GM10266 (cell line): Measurements from ENCODE around the gene VSTM1.

Experiments
- DNase-seq: peaks from one replicate; pipeline ENCODE4 v3.0.0; 2012; ENCODE audit errors: extremely low spot score
- TF ChIP-seq, protein P1 (sequence below): IDR thresholded peaks from 2 replicates; pipeline ENCODE4 v1.5.1; 2012; ENCODE audit warnings: mild to moderate bottlenecking, low read depth; ENCODE audit not compliant: control insufficient read depth, insufficient read depth; ENCODE audit errors: missing control alignments

Gene VSTM1

DNA sequence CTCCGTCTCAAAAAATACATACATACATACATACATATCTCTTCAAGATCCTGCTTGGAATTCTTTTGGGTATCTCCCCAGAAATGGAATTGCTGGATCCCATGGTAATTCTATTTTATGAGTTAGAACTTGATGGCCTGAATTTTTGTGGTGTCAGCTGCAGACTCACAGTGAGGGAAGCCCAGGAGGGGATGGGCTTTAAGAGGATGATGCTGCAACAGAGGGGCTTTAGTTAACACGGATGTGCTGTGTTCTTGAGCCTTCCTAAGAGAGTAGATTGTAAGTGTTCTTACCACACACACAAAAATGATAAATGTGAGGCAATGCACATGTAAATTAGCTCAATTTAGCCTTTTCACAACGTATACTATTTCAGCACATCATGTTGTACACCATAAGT is 40.5 kb downstream of the VSTM1 start:
- TF ChIP-seq, protein P1, sequence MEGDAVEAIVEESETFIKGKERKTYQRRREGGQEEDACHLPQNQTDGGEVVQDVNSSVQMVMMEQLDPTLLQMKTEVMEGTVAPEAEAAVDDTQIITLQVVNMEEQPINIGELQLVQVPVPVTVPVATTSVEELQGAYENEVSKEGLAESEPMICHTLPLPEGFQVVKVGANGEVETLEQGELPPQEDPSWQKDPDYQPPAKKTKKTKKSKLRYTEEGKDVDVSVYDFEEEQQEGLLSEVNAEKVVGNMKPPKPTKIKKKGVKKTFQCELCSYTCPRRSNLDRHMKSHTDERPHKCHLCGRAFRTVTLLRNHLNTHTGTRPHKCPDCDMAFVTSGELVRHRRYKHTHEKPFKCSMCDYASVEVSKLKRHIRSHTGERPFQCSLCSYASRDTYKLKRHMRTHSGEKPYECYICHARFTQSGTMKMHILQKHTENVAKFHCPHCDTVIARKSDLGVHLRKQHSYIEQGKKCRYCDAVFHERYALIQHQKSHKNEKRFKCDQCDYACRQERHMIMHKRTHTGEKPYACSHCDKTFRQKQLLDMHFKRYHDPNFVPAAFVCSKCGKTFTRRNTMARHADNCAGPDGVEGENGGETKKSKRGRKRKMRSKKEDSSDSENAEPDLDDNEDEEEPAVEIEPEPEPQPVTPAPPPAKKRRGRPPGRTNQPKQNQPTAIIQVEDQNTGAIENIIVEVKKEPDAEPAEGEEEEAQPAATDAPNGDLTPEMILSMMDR, result no peak
- no peak for DNase-seq

DNA sequence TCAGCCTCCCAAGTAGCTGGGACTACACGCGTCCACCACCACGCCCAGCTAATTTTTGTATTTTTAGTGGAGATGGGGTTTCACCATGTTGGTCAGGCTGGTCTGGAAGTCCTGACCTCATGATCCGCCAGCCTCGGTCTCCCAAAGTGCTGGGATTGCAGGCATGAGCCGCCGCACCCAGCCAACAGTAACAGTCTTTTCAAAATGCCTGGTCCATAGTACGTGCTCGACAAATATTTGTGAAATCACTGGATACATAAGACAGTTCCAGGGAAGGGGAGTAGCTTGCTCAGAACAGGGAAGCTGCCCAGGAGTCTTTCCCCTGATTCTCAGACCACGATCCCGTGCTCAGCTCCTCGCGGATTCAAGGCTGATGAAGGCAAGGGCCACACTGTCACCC is 41.8 kb downstream of the VSTM1 start:
- DNase-seq, result no peak
- TF ChIP-seq, protein P1, result no peak

DNA sequence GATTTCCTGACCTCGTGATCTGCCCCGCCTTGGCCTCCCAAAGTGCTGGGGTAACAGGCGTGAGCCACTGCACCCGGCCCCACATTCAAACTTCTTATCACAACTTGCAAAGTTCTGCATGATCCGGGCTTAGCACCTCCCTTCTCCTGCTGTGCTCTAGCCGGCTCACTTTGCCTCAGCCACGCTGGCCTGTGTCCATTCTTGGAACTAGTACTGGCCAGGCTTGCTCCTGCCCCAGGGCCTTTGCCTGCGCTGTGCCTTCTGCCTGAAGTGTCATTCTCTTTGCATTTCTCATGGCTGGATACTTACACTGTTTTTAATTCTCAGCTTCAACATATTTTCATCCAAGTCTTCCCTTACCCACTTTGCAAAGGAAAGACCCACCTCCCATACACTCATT is 42.3 kb downstream of the VSTM1 start:
- DNase-seq, result no peak
- TF ChIP-seq, protein P1, result no peak

DNA sequence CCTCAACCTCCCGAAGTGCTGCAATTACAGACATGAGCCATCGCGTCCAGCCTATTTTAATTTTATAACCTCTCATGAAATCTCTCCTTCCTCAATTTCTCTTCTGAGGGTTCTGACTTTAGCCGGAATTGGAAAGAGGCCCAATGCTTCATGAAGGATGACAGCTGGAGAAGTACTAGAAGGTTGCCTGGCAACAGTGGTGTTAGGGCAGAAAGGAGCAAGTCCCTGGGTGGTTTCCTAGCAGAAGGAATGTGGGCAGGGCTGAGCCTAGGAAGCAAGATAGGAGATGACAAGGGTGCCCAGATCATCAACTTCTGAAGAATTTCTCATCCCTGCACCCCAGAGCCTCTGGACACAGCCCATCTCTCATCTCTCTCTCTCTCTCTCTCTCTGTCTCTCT is 46.4 kb downstream of the VSTM1 start:
- no peak for DNase-seq
- TF ChIP-seq, protein P1, result no peak

DNA sequence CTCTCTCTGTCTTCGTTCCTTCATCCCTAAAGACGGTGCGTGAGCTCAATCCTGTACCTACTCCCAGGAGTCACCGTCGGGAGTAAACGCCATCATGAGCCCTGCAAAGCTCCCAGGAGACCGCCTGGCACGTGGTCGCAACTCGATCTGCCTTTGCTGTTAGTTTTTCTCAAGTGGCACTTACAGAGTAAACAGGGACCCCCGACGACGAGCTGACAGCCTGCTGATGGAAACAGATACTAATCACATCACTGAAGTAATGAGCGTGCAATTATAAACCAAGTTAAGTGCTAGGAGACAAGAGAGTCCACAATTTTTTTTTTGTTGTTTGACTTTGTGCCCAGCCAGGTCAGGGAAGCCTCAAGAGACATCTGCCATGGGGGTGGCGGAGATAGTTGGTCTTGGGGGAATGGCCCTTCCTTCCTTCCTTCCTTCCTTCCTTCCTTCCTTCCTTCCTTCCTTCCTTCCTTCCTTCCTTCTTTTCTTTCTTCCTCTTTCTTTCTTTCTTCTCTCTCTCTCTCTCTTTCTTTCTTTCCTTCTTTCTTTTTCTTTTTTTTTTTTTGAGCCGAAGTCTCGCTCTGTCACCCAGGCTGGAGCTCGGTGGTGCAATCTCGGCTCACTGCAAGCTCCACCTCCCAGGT is 48.7 kb downstream of the VSTM1 start:
- TF ChIP-seq, protein P1, result no peak
- no peak for DNase-seq

DNA sequence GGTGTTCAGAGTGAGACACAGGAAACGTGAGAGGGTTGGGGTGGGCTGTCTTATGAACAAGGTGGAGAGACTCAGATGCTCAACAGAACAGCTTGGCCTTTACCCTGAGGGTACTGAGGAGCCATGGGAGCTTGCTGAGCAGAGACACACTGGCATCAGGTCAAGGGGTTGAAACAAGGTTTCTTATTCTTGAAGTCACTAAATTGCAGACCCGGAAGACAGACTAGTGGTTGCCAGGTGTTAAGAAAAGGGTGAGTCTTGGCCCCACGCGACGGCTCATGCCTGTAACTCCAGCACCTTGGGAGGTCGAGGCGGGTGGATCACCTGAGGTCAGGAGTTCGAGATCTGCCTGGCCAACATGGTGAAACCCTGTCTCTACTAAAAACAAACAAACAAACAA is 49.8 kb downstream of the VSTM1 start:
- no peak for DNase-seq
- TF ChIP-seq, protein P1, result no peak

DNA sequence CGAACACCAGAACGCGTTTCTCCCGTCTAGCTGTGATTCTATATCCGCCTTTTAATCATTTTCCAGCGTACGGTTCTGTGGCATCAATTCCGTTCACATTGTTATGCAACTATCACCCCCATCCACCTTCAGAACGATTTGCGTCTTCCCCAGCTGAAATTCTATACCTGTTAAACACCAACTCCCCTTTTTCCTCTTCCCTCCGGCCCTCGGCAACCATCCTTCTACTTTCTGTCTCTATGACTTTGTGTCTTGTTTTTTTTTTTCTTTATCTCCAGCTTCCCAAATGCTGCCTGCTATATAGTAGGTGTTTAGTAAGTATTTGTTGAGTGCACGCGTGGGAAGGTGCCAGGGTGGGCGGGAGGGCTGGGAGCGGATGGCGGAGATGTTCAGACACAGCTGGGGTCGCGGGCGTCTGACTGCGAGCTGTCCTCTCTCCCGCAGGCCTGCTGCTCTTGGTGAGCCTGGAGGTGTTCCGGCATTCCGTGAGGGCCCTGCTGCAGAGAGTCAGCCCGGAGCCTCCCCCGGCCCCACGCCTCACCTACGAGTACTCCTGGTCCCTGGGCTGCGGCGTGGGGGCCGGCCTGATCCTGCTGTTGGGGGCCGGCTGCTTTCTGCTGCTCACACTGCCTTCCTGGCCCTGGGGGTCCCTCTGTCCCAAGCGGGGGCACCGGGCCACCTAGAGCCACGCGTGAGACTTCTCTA is 52.0 kb downstream of the VSTM1 start:
- TF ChIP-seq, protein P1, result no peak
- no peak for DNase-seq
